Left colon (tissue), 2 donors: ENCODE measurements around the gene PRSS58. TPM values are rescaled to one million over a fixed set of nuclear protein-coding genes. Genes with fewer than 3 reads are reported as not detected.

Experiments
- ATAC-seq: fragments of 200-7000 bp; cut with Tn5 transposase; one replicate; pipeline ENCODE4 v1.9.1; 2020; ENCODE audit warnings: mild to moderate bottlenecking, moderate library complexity
- DNase-seq, 2 donors: peaks; one replicate each; pipeline ENCODE4 v3.0.0-alpha.2; 2020
- intact Hi-C, 2 donors: fragments of 100-400 bp; cut with DNase I in 1 of 2; cut with micrococcal nuclease in 1 of 2; formaldehyde crosslinking; loops; one replicate each; pipeline versions ENCODE4 v1.11.2 to v1.14.0; 2022; cut with DNase I, micrococcal nuclease
- total RNA-seq, 2 donors: library from RNA; stranded (reverse); fragmentation: NEBNext Ultra II Directional; extraction: Animal tissue kit (Norgen Biotek cat#: 25700); gene quantifications; one replicate each; pipeline ENCODE4 v1.2.1, GENCODE V29; 2021
- donor health status: DM: no; HTN: no; CAD: no.
- donor health status: DM: yes; HTN: yes; CAD: no.

Gene PRSS58
- total RNA-seq, 2 donors from 2014 or later = not detected

- no peak for ATAC-seq
- no peak for DNase-seq
- intact Hi-C loops = no loop called here
Observed at GRCh38 chr7:142240546-142240945, 17.3 kb downstream of the PRSS58 start.

- intact Hi-C loops = no loop called here
- no peak for ATAC-seq
Observed at GRCh38 chr7:142231716-142232115, 26.1 kb downstream of the PRSS58 start.

GRCh38 chr7:142228537-142229104 is 29.2 kb downstream of the PRSS58 start:
- DNase-seq (no peak), ATAC-seq (no peak)
- intact Hi-C loops = no loop called here

More at GRCh38 chr7:142231716-142232115, 26.1 kb downstream of the PRSS58 start:
- no peak for DNase-seq

Other genes starting within 250 kb of the PRSS58 start
- gene MGAM2, start 146.3 kb downstream of the PRSS58 start, total RNA-seq = 10 to 100 TPM; 25.8 to 41.1 TPM